WTC11 (cell line): ENCODE results near the gene RAD18.

Experiments used
- ATF3 ChIP-seq: sonication (generic); formaldehyde crosslinking; conservative IDR thresholded peaks from 2 replicates; pipeline ENCODE4 v1.8.1; 2022; ENCODE audit warnings: mild to moderate bottlenecking, missing genetic modification reagents
- CDX4 ChIP-seq: fragments of 250-450 bp; sonication (Bioruptor Pico); IDR thresholded peaks from 2 replicates; pipeline ENCODE4 v1.9.0; 2021; ENCODE audit warnings: moderate library complexity, mild to moderate bottlenecking, inconsistent platforms, borderline replicate concordance
- CTCF ChIP-seq: fragments of 200-600 bp; IDR thresholded peaks from 2 replicates; pipeline ENCODE4 v1.8.0; 2022; ENCODE audit warnings: antibody characterized with exemption
- ELF4 ChIP-seq: sonication (generic); formaldehyde crosslinking; IDR thresholded peaks from 2 replicates; pipeline ENCODE4 v1.8.1; 2022; ENCODE audit warnings: low read depth, mild to moderate bottlenecking, moderate library complexity, missing genetic modification reagents
- NR1H2 ChIP-seq: sonication (generic); formaldehyde crosslinking; IDR thresholded peaks from 2 replicates; pipeline ENCODE4 v1.9.0; 2021; ENCODE audit warnings: mild to moderate bottlenecking, moderate library complexity, missing genetic modification reagents
- NR2C2 ChIP-seq: sonication (generic); formaldehyde crosslinking; IDR thresholded peaks from 2 replicates; pipeline ENCODE4 v1.8.0; 2022; ENCODE audit warnings: mild to moderate bottlenecking, missing genetic modification reagents
- ZNF263 ChIP-seq: sonication (generic); formaldehyde crosslinking; IDR thresholded peaks from 2 replicates; pipeline ENCODE4 v1.8.1; 2022; ENCODE audit warnings: low read depth, mild to moderate bottlenecking, moderate library complexity, missing genetic modification reagents
- ZNF317 ChIP-seq: sonication (generic); formaldehyde crosslinking; IDR thresholded peaks from 2 replicates; pipeline ENCODE4 v1.8.1; 2023; ENCODE audit warnings: low read depth, mild to moderate bottlenecking, moderate library complexity, missing genetic modification reagents, borderline replicate concordance
- ZNF423 ChIP-seq: fragments of 250-450 bp; sonication (Bioruptor Pico); IDR thresholded peaks from 2 replicates; pipeline ENCODE4 v2.1.2; 2022; ENCODE audit warnings: mild to moderate bottlenecking, moderate library complexity
- ZNF671 ChIP-seq: fragments of 250-450 bp; sonication (Bioruptor Pico); IDR thresholded peaks from 2 replicates; pipeline ENCODE4 v1.8.0; 2021; ENCODE audit warnings: mild to moderate bottlenecking
- ZSCAN18 ChIP-seq: fragments of 250-450 bp; sonication (Bioruptor Pico); IDR thresholded peaks from 2 replicates; pipeline ENCODE4 v2.1.2; 2022; ENCODE audit warnings: mild to moderate bottlenecking, moderate library complexity

- TF ChIP-seq CTCF (no peak), ZNF423 (no peak), NR2C2 (CRISPR knock-in tag) (no peak), ZNF671 (CRISPR knock-in tag) (no peak), ZNF263 (CRISPR knock-in tag) (no peak), CDX4 (CRISPR knock-in tag) (no peak), ATF3 (CRISPR knock-in tag) (no peak), NR1H2 (CRISPR knock-in tag) (no peak), ZSCAN18 (CRISPR knock-in tag) (no peak), ZNF317 (no peak), ELF4 (CRISPR knock-in tag) (no peak)
Measured at GRCh38 chr3:9009976-9010545, 46.8 kb upstream of the RAD18 start.
